ENCODE measurements around the gene LYSMD2. TPM values are rescaled to one million over a fixed set of nuclear protein-coding genes. Genes with fewer than 3 reads are reported as not detected.

Gene LYSMD2
- total RNA-seq, 6 experiments from 2014 or later, result 5.0 to 17.4 (median 8.4) TPM

DNA sequence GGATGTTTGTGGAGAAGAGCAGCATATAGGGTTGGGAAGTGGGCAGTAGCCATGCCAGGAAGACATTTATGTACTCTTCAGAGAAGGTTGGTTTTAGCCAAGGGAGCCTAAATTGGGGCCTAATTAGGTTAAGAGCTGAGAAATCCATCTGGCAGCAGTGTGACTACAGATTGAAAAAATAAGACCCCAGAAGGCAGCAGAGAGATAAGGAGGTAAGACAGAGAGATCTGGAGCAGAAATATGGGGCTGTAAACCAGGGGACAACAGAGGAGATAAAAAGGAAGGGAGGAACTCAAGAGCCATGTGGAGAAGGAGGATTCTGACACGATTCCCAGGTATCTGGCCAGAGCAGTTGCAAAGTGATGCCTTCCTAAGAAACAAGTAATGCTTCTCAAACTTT, 23.3 kb downstream of the LYSMD2 start:
- H3K4me1 ChIP-seq, result no peaks in the 10 kb centered on the region
- TF ChIP-seq POLR2A (IDR thresholded peaks at IDR 0.05), result no peak
- no peak for ATAC-seq
- no peak overlapping the region for H3K4me3 ChIP-seq
- no peaks in the 10 kb centered on the region for H3K27me3 ChIP-seq
- no peak overlapping the region for H3K27ac ChIP-seq
- DNase-seq, result no peak
- no peaks in the 10 kb centered on the region for H3K9me3 ChIP-seq
- intact Hi-C loops (cut with DNase I), result no loop called here
- no CpG with 5 or more reads among the region's 1 CpG for WGBS (ENCODE audit: insufficient coverage, low coverage, low lambda C conversion rate, missing lambda C conversion rate)
- no peaks in the 10 kb centered on the region for H3K36me3 ChIP-seq

DNA sequence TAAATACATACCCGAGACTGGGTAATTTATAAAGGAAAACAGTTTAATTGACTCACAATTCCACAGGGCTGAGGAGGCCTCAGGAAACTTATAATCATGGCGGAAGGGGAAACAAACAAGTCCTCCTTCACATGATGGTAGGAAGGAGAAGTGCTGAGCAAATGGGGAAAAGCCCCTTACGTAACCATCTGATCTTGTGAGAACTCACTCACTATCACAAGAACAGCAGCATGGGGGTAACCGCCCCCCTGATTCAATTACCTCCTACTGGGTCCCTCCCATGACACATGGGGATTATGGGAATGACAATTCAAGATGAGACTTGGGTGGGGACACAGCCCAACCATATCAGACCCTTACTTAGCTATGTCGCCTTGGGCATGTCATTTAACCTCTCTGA, 28.4 kb downstream of the LYSMD2 start:
- no peaks in the 10 kb centered on the region for H3K27me3 ChIP-seq
- DNase-seq, result no peak
- TF ChIP-seq POLR2A (IDR thresholded peaks at IDR 0.05), result no peak
- TF ChIP-seq, protein P1, sequence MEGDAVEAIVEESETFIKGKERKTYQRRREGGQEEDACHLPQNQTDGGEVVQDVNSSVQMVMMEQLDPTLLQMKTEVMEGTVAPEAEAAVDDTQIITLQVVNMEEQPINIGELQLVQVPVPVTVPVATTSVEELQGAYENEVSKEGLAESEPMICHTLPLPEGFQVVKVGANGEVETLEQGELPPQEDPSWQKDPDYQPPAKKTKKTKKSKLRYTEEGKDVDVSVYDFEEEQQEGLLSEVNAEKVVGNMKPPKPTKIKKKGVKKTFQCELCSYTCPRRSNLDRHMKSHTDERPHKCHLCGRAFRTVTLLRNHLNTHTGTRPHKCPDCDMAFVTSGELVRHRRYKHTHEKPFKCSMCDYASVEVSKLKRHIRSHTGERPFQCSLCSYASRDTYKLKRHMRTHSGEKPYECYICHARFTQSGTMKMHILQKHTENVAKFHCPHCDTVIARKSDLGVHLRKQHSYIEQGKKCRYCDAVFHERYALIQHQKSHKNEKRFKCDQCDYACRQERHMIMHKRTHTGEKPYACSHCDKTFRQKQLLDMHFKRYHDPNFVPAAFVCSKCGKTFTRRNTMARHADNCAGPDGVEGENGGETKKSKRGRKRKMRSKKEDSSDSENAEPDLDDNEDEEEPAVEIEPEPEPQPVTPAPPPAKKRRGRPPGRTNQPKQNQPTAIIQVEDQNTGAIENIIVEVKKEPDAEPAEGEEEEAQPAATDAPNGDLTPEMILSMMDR (IDR thresholded peaks at IDR 0.05), result no peak
- intact Hi-C loops (cut with DNase I), result no loop called here
- ATAC-seq, result no peak
- 93% methylated on average over 3 of the region's 5 CpGs for WGBS (ENCODE audit: insufficient coverage, low coverage, low lambda C conversion rate, missing lambda C conversion rate)
- H3K27ac ChIP-seq, result no peak overlapping the region
- no peak overlapping the region for H3K4me3 ChIP-seq
- no peaks in the 10 kb centered on the region for H3K36me3 ChIP-seq
- H3K9me3 ChIP-seq, result no peaks in the 10 kb centered on the region
- H3K4me1 ChIP-seq, result no peaks in the 10 kb centered on the region

DNA sequence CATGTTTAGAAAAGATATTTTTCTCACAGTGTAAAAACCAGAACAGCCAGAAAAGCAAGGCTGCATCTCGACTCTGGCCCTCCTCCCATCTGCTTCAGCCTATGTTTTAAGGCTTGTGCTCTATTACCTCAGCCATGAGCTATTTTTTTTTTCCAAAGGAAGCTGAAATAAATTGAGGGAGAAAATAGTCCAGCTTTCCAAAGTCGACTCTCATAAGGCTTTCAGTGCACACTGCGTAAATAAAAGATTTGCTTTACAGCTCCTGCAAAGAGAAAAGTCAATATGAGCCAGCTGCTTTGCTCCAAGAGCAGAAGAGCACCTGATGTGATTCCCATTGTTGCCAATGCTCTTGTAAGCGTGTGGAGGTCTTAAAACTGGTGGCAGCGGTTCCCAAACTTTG, 29.4 kb downstream of the LYSMD2 start:
- intact Hi-C loops (cut with DNase I), result no loop called here
- H3K27ac ChIP-seq, result no peak overlapping the region
- WGBS (ENCODE audit: insufficient coverage, low coverage, low lambda C conversion rate, missing lambda C conversion rate), result 59% methylated on average over 5 of the region's 5 CpGs
- ATAC-seq, result no peak
- DNase-seq, result no peak
- TF ChIP-seq, protein P1 (IDR thresholded peaks at IDR 0.05), result no peak
- H3K36me3 ChIP-seq, result no peaks in the 10 kb centered on the region
- no peaks in the 10 kb centered on the region for H3K27me3 ChIP-seq
- H3K4me1 ChIP-seq, result no peaks in the 10 kb centered on the region
- no peak overlapping the region for H3K4me3 ChIP-seq
- no peaks in the 10 kb centered on the region for H3K9me3 ChIP-seq

DNA sequence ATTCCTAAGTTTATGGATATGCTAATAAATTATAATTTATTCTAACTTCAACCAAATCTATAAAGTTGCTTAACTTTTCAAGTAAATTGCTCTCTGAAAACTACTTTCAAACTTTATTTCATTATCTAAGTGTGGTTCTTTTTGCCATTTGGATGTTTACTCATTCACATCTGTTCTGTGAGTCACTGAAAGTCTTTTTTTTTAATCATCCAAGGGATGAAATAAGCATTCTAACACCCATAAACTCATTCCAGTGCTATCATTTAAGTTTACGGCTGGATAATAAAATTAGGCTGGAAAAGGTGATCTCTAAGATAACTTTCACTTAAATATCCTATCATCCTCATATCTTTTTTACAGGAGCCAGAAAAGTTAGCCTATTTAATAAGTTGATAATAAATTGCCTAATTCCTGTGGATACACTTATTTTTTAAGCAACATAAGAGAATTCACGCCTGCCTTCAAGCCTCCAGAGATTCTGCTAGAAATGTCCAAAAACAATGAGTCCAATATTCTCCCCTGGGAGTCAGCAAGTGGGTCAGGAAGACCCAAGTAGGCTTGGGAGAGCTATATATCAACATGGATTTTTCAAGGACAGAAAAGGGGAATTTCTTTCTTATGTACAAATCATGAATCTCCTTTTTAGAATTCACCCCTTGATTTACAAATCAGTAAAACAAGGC, 30.4 kb downstream of the LYSMD2 start:
- no peak for ATAC-seq
- Histone ChIP-seq H3K9me3 (no peaks in the 10 kb centered on the region), H3K27me3 (no peaks in the 10 kb centered on the region), H3K27ac (no peak overlapping the region), H3K4me3 (no peak overlapping the region), H3K36me3 (no peaks in the 10 kb centered on the region), H3K4me1 (no peaks in the 10 kb centered on the region)
- DNase-seq, result no peak
- TF ChIP-seq, protein P1 (IDR thresholded peaks at IDR 0.05), result no peak
- TF ChIP-seq POLR2A (IDR thresholded peaks at IDR 0.05), result no peak
- intact Hi-C loops (cut with DNase I), result no loop called here
- WGBS (ENCODE audit: insufficient coverage, low coverage, low lambda C conversion rate, missing lambda C conversion rate), result 69% methylated on average over 2 of the region's 2 CpGs

DNA sequence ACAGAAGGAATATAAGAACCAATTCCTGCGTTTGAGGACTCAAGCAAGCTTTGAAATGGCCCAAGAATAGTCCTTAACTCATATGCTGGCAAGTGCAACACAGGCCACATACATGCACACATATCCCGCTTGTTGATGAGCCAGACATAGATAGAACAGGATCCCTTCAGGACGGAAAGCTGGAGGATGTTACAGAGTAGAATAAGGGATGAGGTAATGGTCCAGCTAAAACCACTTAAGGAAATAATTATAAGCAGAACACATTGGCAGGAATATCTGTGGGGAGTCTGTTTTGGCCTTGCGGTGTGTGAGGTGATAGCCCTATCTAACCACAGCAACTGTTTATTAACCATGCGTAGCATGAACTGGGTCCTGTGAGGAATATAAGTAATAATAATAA, 31.2 kb downstream of the LYSMD2 start:
- TF ChIP-seq POLR2A (IDR thresholded peaks at IDR 0.05), result no peak
- TF ChIP-seq, protein P1 (IDR thresholded peaks at IDR 0.05), result no peak
- DNase-seq, result no peak
- 86% methylated on average over 5 of the region's 5 CpGs for WGBS (ENCODE audit: insufficient coverage, low coverage, low lambda C conversion rate, missing lambda C conversion rate)
- Histone ChIP-seq H3K4me1 (no peaks in the 10 kb centered on the region), H3K27ac (no peak overlapping the region), H3K36me3 (no peaks in the 10 kb centered on the region), H3K27me3 (no peaks in the 10 kb centered on the region), H3K9me3 (no peaks in the 10 kb centered on the region), H3K4me3 (no peak overlapping the region)
- intact Hi-C loops (cut with DNase I), result no loop called here
- no peak for ATAC-seq

Measured in right lobe of liver (tissue), 6 donors.